Measurements from ENCODE around the gene NFIA.

NFIA gene

GRCh38 chr1:61397935-61398334 is 315.6 kb downstream of the NFIA start:
- DNase-seq (ENCODE audit: low spot score), result no peak

GRCh38 chr1:61399199-61399598 is 316.8 kb downstream of the NFIA start:
- DNase-seq (ENCODE audit: low spot score), result no peak

GRCh38 chr1:61400131-61400770 is 317.9 kb downstream of the NFIA start:
- DNase-seq (ENCODE audit: low spot score), result no peak

GRCh38 chr1:61400997-61401396 is 318.6 kb downstream of the NFIA start:
- no peak for DNase-seq (ENCODE audit: low spot score)

DNA sequence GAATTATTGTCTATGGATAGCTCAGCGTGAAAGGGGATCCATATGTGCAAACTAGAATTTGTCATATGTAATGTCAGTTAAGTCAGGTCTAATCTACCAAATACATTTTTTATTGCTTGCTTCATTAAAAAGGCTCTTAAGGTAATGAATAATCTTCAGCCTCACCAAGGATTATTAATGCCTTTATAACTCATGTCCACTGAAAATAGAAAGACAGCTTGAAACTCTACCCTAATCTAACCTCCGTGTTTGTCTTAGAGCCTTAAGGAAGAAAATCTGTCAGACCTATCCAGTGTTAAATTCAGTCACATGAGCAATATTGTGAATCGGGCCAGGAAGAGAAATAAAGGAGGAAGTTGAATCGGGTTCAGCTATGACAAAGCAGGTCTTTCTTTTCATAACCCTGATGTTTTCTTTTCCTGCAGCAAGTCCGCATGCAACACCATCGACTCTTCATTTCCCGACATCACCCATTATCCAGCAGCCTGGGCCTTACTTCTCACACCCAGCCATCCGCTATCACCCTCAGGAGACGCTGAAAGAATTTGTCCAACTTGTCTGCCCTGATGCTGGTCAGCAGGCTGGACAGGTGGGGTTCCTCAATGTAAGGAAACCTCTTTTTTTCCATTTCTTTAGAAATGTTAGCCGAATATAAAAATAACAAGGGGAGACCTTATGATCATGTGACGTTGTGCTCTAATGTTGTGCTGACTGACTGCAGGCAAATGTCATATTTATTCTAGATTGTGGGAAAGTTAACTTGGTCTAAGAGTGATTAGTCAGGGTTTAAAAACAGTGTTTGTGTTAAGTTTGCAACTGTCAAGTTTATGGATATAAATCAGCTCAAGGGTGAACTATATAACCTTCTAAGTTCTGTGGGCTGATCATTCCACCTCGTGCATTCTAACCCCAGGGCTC is 321.6 kb downstream of the NFIA start:
- no peak for DNase-seq (ENCODE audit: low spot score)

- DNase-seq (ENCODE audit: low spot score), result no peak
These were observed 322.4 kb downstream of the NFIA start for GRCh38 chr1:61404597-61405376.

GRCh38 chr1:61406467-61406866 is 324.1 kb downstream of the NFIA start:
- no peak for DNase-seq (ENCODE audit: low spot score)

- no peak for DNase-seq (ENCODE audit: low spot score)
These were observed 330.2 kb downstream of the NFIA start for GRCh38 chr1:61412601-61413000.

GRCh38 chr1:61419196-61419595 is 336.8 kb downstream of the NFIA start:
- DNase-seq (ENCODE audit: low spot score), result no peak

GRCh38 chr1:61419657-61420056 is 337.3 kb downstream of the NFIA start:
- DNase-seq (ENCODE audit: low spot score), result no peak

DNA sequence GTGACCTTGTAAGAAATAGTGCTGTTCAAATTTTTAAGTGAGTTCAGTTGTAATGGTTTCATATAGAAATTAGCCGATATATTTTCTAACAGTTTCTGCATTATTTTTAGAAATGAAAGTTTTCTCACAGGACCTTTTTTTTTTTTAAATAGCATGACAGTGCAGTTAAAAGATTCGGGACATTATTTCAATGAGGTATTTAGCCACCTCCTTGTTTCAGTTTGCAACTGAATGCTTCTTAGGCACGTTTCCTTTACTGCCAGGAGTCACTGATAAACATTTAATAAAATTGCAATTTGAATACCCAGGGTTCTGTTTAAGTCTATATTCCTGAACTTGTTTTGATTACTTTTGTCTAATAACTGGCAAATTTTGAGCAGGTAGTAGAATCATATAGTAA is 337.9 kb downstream of the NFIA start:
- DNase-seq (ENCODE audit: low spot score), result no peak

DNA sequence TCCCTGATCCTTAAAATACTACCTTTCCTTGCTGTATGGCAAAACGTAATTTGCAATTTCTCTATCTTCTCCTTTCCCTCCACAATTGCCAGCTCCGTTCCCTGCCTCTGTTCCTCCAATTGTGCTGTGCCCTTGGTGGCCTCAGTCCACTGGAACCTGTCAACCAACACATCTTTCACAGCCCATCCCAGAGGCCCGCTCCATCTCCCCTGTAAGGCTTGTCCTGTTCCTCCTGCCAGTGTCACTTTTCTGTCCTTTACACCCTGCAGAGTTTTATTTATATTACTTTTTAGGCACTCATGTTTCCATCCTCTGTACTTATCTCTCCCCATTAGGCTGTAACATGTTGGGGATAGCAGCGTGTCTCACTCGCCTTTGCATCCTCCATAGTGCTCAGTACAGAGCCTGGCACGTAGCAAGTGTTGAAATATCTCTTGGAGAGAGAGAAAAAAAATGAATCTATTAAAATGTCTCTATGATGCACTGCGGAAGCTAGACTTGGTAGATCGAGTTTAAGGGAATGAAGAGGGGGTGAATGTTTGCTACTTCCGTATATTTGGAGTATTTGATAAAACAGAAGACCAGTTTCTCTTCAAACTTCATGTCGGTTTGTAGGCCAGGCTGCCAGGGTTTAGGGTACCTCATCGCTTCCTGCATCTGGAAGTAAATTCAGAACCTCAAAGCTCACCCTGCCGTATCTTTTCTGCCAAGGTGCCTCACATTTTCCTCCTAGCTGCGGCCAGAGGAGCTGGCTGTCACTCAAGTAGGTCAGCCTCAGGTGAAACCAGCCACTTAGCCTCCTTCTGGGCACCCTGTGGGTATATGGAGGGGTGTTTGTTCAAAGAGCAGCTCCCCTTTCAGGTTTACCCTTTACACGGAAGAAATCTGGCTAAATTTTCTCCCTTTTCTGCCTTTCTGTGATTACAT is 338.8 kb downstream of the NFIA start:
- DNase-seq (ENCODE audit: low spot score), result no peak

DNA sequence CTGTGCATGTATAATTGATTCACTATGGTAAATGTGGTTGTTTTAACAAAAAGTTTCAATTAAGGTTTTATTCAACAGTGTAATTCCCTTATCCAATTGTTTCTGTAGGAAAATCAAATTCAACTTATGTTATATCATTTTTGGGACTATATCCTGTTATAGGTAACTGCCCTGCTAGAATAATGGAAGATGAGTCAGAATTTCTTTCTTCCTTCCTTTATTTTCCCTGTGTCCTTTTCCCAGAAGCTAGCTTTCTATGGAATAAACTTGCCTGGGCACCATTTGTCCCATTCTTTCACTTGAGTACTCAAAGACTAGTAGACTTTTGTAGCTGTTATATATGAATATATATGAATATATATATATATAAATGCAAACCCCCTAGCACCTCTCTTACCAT is 341.3 kb downstream of the NFIA start:
- no peak for DNase-seq (ENCODE audit: low spot score)

DNA sequence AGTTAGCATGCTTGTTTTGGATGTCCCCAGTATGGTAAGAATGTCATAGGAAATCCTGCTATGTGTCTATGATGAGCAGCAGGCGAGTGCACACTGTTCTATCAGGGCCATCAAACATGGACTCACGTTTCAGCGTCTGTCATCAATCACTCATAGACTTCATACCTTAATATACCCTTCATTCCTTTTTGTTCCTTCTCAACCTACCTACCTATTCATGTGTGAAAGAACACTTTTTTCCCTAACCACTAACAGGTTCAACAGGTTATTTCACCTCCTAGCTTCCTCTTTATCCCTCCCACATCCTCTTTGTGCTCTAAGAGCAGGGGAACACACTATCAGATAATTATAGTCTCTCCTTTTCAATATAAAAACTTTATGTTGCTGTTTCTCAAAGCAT is 342.0 kb downstream of the NFIA start:
- no peak for DNase-seq (ENCODE audit: low spot score)

DNA sequence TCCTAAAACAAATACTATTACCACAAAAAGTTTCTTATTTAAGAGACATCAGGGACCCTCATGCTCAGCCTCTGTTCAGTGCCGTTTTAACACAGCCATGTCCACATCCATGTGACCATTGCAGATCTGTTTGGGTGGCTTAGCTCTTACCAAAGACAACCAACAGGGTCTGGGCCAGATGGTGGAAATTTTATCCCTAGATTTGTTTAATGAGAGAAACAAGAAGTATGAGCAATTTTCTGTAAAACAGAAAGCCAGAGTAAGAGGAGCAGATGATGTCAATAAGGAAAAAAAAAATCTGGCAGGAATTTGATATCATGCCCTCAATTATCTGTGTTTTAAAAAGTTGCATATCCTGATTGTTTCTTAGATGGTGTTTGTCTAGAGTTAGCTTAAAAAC is 342.7 kb downstream of the NFIA start:
- no peak for DNase-seq (ENCODE audit: low spot score)

DNA sequence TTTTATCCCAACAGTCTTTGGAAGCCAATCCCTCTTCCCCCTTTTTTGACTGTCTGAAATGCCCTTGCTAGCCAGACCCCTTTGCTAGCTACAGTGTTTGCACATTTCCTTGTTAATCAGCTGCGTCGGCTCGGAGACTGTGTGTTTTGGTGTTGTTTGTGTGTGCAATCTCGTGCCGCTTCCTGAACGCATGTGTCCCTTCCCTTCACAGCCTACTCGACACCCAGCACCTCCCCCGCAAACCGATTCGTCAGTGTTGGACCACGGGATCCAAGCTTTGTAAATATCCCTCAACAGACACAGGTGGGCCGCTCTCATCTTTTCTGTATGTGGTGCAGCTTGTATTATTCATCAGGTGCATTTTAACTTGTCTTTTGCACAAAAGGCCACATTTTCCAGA is 343.9 kb downstream of the NFIA start:
- no peak for DNase-seq (ENCODE audit: low spot score)

GRCh38 chr1:61426885-61427284 is 344.5 kb downstream of the NFIA start:
- DNase-seq (ENCODE audit: low spot score), result no peak

GRCh38 chr1:61427510-61427909 is 345.1 kb downstream of the NFIA start:
- DNase-seq (ENCODE audit: low spot score), result no peak

DNA sequence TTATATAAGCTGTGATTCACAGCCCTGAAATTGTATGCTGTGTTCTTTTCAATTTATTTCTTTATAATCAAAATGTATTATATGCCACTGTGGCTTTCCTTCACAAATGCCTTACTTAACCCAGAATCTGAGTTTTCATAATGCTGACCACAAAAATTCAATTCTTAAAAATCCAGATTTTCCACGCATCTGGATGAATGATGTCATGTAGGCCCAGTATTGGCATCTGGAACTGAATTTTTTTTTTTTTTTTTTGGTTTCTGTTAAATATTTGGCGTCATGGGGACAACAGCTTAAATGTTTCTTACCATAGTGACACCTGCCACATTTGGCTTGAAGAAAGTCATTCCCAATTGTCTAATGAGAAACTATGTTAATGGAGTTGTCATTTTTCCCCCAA is 345.8 kb downstream of the NFIA start:
- DNase-seq (ENCODE audit: low spot score), result no peak

- DNase-seq (ENCODE audit: low spot score), result no peak
These were observed 350.4 kb downstream of the NFIA start for GRCh38 chr1:61432616-61433388.

- no peak for DNase-seq (ENCODE audit: low spot score)
These were observed 351.3 kb downstream of the NFIA start for GRCh38 chr1:61433646-61434045.
